SK-N-SH (cell line): ENCODE data around the gene NAA20. TPM values are rescaled to one million over a fixed set of nuclear protein-coding genes. Genes with fewer than 3 reads are reported as not detected.

Experiments
- CTCF ChIA-PET: fragments of 300-600, 350-600 bp; formaldehyde crosslinking; extraction: SDS; loops from one replicate; lab custom pipeline; 2021; lab: Yijun Ruan, JAX
- POLR2A ChIA-PET: fragments of 350-600 bp; sonication (Branson Sonifier 250); formaldehyde crosslinking; extraction: SDS; loops from one replicate; lab custom pipeline; 2020; ENCODE audit warnings: antibody characterized with exemption, inconsistent platforms; lab: Yijun Ruan, JAX
- DNase-seq: peaks from one replicate; pipeline ENCODE4 v3.0.0; 2012
- H2AFZ ChIP-seq: fragments of 200-600 bp; sonication (generic); 2 replicates; pipeline ENCODE4 v1.8.1; 2016; ENCODE audit warnings: antibody characterized with exemption, mild to moderate bottlenecking, low read depth
- H3F3A ChIP-seq: fragments of 200-600 bp; sonication (generic); replicated peaks from 2 replicates; pipeline ENCODE3; 2016; ENCODE audit warnings: antibody characterized with exemption, mild to moderate bottlenecking; ENCODE audit not compliant: insufficient read depth
- H3K27ac ChIP-seq, 2 experiments: fragments of 200-500 bp in 1 of 2; fragments of 200-600 bp in 1 of 2; sonication (Bioruptor generic) in 1 of 2; sonication (generic), shearing (Covaris generic) in 1 of 2; 2 replicates each; pipeline versions ENCODE4 v1.5.1 to v1.6.1; 2014 to 2016; ENCODE audit warnings: low read depth in 2 of 2, inconsistent platforms in 1 of 2, low read length in 1 of 2, mild to moderate bottlenecking in 1 of 2, mixed read lengths in 1 of 2
- H3K27me3 ChIP-seq: fragments of 200-600 bp; sonication (generic), shearing (Covaris generic); 2 replicates; pipeline ENCODE4 v1.6.1; 2016; ENCODE audit warnings: mixed run types; ENCODE audit not compliant: insufficient read depth
- H3K36me3 ChIP-seq, 2 experiments: fragments of 200-500 bp in 1 of 2; fragments of 200-600 bp in 1 of 2; sonication (Bioruptor generic) in 1 of 2; sonication (generic) in 1 of 2; replicated peaks in 1 of 2; 2 replicates each; pipeline versions ENCODE3 to v1.5.1; 2014 to 2016; ENCODE audit warnings: low read length in 1 of 2, mild to moderate bottlenecking in 1 of 2; ENCODE audit not compliant: insufficient read depth in 2 of 2, control insufficient read depth in 1 of 2
- H3K4me1 ChIP-seq, 2 experiments: fragments of 200-500 bp in 1 of 2; fragments of 200-600 bp in 1 of 2; sonication (Bioruptor generic) in 1 of 2; sonication (generic), shearing (Covaris generic) in 1 of 2; 2 replicates each; pipeline versions ENCODE4 v1.5.1 to v1.6.1; 2014 to 2016; ENCODE audit warnings: low read depth in 1 of 2, low read length in 1 of 2, mixed run types in 1 of 2; ENCODE audit not compliant: insufficient read depth in 2 of 2, control insufficient read depth in 1 of 2
- H3K4me2 ChIP-seq: fragments of 200-600 bp; sonication (generic), shearing (Covaris generic); 2 replicates; pipeline ENCODE4 v1.6.1; 2017; ENCODE audit warnings: mixed run types
- H3K4me3 ChIP-seq, 2 experiments: fragments of 200-500 bp in 1 of 2; fragments of 200-600 bp in 1 of 2; sonication (Bioruptor generic) in 1 of 2; sonication (generic), shearing (Covaris generic) in 1 of 2; 2 replicates each; pipeline versions ENCODE4 v1.5.1 to v1.8.1; 2014 to 2016; ENCODE audit warnings: low read depth in 2 of 2, inconsistent platforms in 1 of 2, low read length in 1 of 2, mild to moderate bottlenecking in 1 of 2, mixed read lengths in 1 of 2, moderate library complexity in 1 of 2
- H3K79me2 ChIP-seq: fragments of 200-600 bp; sonication (generic); 2 replicates; pipeline ENCODE4 v1.8.1; 2017; ENCODE audit warnings: mild to moderate bottlenecking; ENCODE audit not compliant: insufficient read depth
- H3K9ac ChIP-seq: fragments of 200-600 bp; sonication (generic); 2 replicates; pipeline ENCODE4 v1.6.1; 2017; ENCODE audit warnings: mixed run types
- H3K9me2 ChIP-seq: fragments of 200-600 bp; sonication (generic); 2 replicates; pipeline ENCODE4 v1.6.1; 2017; ENCODE audit warnings: mixed run types
- H3K9me3 ChIP-seq: fragments of 200-600 bp; sonication (generic); 2 replicates; pipeline ENCODE4 v1.6.1; 2017; ENCODE audit warnings: mixed run types, mild to moderate bottlenecking, moderate library complexity
- H4K20me1 ChIP-seq: fragments of 200-600 bp; sonication (generic); 2 replicates; pipeline ENCODE4 v1.6.1; 2017; ENCODE audit warnings: mild to moderate bottlenecking, mixed run types; ENCODE audit not compliant: insufficient read depth
- EZH2phosphoT487 ChIP-seq: fragments of 200-600 bp; sonication (generic); IDR thresholded peaks from 2 replicates; pipeline ENCODE4 v1.6.1; 2017; ENCODE audit warnings: low read depth, mixed run types, mild to moderate bottlenecking, antibody characterized with exemption, moderate library complexity, borderline replicate concordance
- FOXJ3 ChIP-seq: sonication (generic); formaldehyde crosslinking; IDR thresholded peaks from 2 replicates; pipeline ENCODE4 v1.5.1; 2020; ENCODE audit warnings: mild to moderate bottlenecking, missing genetic modification reagents
- GABPA ChIP-seq: IDR thresholded peaks from 2 replicates; pipeline ENCODE4 v1.4.0; 2012; ENCODE audit warnings: low read depth, mild to moderate bottlenecking
- GATA2 ChIP-seq: sonication (generic); formaldehyde crosslinking; IDR thresholded peaks from 2 replicates; pipeline ENCODE4 v1.5.0; 2020; ENCODE audit warnings: mild to moderate bottlenecking, missing genetic modification reagents
- MEF2A ChIP-seq: IDR thresholded peaks from 2 replicates; pipeline ENCODE4 v1.4.0; 2012; ENCODE audit warnings: low read depth, borderline replicate concordance
- NFIC ChIP-seq: IDR thresholded peaks from 2 replicates; pipeline ENCODE4 v1.4.0; 2012; ENCODE audit warnings: borderline replicate concordance
- RAD21 ChIP-seq: IDR thresholded peaks from 2 replicates; pipeline ENCODE4 v1.6.1; 2012; ENCODE audit warnings: mild to moderate bottlenecking, low read length
- TAF1 ChIP-seq: IDR thresholded peaks from 2 replicates; pipeline ENCODE4 v1.6.1; 2012; ENCODE audit warnings: low read depth, mild to moderate bottlenecking, low read length, moderate library complexity, borderline replicate concordance
- TCF12 ChIP-seq: IDR thresholded peaks from 2 replicates; pipeline ENCODE4 v1.4.0; 2012
- YY1 ChIP-seq: IDR thresholded peaks from 2 replicates; pipeline ENCODE4 v1.4.0; 2012; ENCODE audit warnings: low read depth, mild to moderate bottlenecking
- WGBS: methylation state at CpG from one replicate; pipeline ENCODE4 v1.1.6; 2017; ENCODE audit warnings: low lambda C conversion rate; 5-methylcytosine and 5-hydroxymethylcytosine counted together
- polyA plus RNA-seq, 3 experiments: library from polyadenylated mRNA; depleted of rRNA; stranded (reverse); fragments of >200 nt; gene quantifications; 2 replicates each; pipeline ENCODE4 v1.2.3, GENCODE V29; 2012
- TF ChIP-seq, protein P1 (sequence below): IDR thresholded peaks from 2 replicates; pipeline ENCODE4 v1.4.0; 2012; ENCODE audit warnings: low read depth, borderline replicate concordance
- TF ChIP-seq, protein P2 (sequence below): IDR thresholded peaks from 2 replicates; pipeline ENCODE4 v1.6.1; 2012; ENCODE audit warnings: mild to moderate bottlenecking, low read depth, low read length, moderate library complexity
- TF ChIP-seq, protein P3 (sequence below): fragments of 150-350 bp; IDR thresholded peaks from 2 replicates; pipeline ENCODE4 v1.6.1; 2017; ENCODE audit warnings: antibody characterized with exemption, low read length, low read depth, borderline replicate concordance

NAA20 gene
- polyA plus RNA-seq, 1 of the 3 experiments (the other 2 are of a cell fraction): 85.0 TPM

DNA sequence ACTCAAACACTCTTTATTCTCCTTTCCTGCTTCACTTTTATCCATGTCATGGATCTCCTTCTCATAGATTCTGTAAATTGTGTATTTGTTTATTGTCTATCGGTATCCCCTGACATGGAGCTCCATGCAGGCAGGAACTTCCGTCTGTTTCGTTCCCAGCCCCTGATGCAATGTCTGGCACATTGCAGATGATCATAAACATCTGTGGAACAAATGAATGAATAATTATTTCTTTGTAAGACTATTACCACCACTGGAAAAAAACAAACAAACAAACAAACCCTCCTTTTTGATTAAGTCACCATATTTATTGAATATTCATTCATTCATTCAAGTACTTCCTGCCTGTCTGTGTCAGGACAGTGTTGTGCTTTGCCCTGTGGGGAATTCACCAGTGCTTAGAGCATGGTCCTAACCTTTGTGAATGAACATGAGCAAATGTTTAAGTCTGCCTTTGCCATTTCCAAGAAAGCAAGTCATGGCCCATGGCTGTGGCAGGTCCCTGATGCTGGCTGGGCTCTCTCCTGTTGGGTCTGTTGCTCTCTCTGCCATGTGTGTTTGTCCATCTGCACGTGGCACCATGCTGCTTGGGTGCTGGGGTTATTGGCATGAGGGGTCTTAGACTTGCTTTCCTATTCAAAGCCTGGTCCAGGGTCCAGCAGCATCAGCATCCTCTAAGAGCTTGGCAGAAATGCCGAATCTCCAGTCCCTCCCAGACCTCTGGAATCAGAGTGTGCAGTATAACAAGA lies 47.5 kb upstream of the NAA20 start:
- peaks cover 7 to 18% of the 10 kb centered on the region in 2 experiments; a peak in 2 of 4 replicates for H3K4me1 ChIP-seq
- WGBS: 94% methylated on average over 5 of the region's 5 CpGs
- H3K27me3 ChIP-seq: no peaks in the 10 kb centered on the region
- H3K36me3 ChIP-seq: peaks cover 0 to 3% of the 10 kb centered on the region in 2 experiments
- no peak overlapping the region for H3K4me2 ChIP-seq
- POLR2A ChIA-PET: no interaction called here
- TF ChIP-seq TCF12 (no peak), GABPA (no peak), NFIC (no peak), GATA2 (CRISPR knock-in tag) (no peak), EZH2phosphoT487 (no peak), YY1 (no peak)
- TF ChIP-seq, protein P1, sequence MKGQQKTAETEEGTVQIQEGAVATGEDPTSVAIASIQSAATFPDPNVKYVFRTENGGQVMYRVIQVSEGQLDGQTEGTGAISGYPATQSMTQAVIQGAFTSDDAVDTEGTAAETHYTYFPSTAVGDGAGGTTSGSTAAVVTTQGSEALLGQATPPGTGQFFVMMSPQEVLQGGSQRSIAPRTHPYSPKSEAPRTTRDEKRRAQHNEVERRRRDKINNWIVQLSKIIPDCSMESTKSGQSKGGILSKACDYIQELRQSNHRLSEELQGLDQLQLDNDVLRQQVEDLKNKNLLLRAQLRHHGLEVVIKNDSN: no peak
- TF ChIP-seq, protein P2, sequence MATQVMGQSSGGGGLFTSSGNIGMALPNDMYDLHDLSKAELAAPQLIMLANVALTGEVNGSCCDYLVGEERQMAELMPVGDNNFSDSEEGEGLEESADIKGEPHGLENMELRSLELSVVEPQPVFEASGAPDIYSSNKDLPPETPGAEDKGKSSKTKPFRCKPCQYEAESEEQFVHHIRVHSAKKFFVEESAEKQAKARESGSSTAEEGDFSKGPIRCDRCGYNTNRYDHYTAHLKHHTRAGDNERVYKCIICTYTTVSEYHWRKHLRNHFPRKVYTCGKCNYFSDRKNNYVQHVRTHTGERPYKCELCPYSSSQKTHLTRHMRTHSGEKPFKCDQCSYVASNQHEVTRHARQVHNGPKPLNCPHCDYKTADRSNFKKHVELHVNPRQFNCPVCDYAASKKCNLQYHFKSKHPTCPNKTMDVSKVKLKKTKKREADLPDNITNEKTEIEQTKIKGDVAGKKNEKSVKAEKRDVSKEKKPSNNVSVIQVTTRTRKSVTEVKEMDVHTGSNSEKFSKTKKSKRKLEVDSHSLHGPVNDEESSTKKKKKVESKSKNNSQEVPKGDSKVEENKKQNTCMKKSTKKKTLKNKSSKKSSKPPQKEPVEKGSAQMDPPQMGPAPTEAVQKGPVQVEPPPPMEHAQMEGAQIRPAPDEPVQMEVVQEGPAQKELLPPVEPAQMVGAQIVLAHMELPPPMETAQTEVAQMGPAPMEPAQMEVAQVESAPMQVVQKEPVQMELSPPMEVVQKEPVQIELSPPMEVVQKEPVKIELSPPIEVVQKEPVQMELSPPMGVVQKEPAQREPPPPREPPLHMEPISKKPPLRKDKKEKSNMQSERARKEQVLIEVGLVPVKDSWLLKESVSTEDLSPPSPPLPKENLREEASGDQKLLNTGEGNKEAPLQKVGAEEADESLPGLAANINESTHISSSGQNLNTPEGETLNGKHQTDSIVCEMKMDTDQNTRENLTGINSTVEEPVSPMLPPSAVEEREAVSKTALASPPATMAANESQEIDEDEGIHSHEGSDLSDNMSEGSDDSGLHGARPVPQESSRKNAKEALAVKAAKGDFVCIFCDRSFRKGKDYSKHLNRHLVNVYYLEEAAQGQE: no peak
- no peak for DNase-seq
- no peak overlapping the region for H3K9ac ChIP-seq
- no peaks in the 10 kb centered on the region for H3K9me3 ChIP-seq
- peaks cover 6% of the 10 kb centered on the region for H3F3A ChIP-seq
- H4K20me1 ChIP-seq: no peaks in the 10 kb centered on the region
- H3K79me2 ChIP-seq: no peaks in the 10 kb centered on the region
- CTCF ChIA-PET: interaction anchor here (0.8 to 2.0 kb wide), 3 partner anchors 23 to 184 kb away, joined by 3 to 5 read pairs (median 4); no protein-coding TSS in a partner anchor
- H2AFZ ChIP-seq: no peak overlapping the region
- H3K9me2 ChIP-seq: no peaks in the 10 kb centered on the region
- no peak overlapping the region for H3K27ac ChIP-seq
- no peak overlapping the region for H3K4me3 ChIP-seq

DNA sequence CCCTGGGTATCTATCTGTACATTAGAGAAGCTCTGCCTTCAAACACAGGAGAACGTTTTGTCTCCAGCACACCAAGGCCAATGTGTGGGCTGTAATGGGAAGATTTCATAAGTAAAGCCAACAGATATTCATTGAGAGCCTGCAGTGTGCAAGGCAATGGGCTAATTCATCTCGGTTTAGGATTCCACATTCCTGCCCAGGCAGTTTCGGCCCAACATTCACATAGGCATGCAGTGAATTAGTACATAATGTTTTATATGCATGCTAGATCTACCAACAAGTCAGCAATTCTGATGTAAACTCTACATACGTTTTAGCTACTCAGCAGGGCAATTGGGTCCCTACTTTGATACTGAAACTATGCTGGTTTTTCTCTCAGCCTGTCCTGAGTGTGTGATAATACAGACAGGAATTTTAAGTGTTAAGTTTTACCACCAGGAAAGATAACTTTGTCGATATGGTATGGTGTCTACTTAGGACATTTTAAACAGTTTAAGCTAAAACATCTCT lies 46.9 kb upstream of the NAA20 start:
- Histone ChIP-seq H3K27me3 (no peaks in the 10 kb centered on the region), H3K4me3 (no peak overlapping the region), H3K27ac (no peak overlapping the region), H3K36me3 (peaks cover 0 to 3% of the 10 kb centered on the region in 2 experiments), H3K9me3 (no peaks in the 10 kb centered on the region), H3F3A (peaks cover 11% of the 10 kb centered on the region), H3K4me1 (peaks cover 12 to 24% of the 10 kb centered on the region in 2 experiments; a peak in 3 of 4 replicates), H3K9ac (no peak overlapping the region), H3K4me2 (no peak overlapping the region), H3K9me2 (no peaks in the 10 kb centered on the region), H3K79me2 (no peaks in the 10 kb centered on the region), H2AFZ (no peak overlapping the region), H4K20me1 (no peaks in the 10 kb centered on the region)
- 89% methylated on average over 5 of the region's 5 CpGs for WGBS
- POLR2A ChIA-PET: no interaction called here
- DNase-seq: no peak
- CTCF ChIA-PET: interaction anchor here (0.8 to 1.3 kb wide), 2 partner anchors 24 to 185 kb away, joined by 3 read pairs; no protein-coding TSS in a partner anchor
- TF ChIP-seq RAD21 (no peak), MEF2A (no peak), EZH2phosphoT487 (no peak), TAF1 (no peak), GABPA (no peak), TCF12 (no peak), FOXJ3 (CRISPR knock-in tag) (no peak)
- TF ChIP-seq, protein P3, sequence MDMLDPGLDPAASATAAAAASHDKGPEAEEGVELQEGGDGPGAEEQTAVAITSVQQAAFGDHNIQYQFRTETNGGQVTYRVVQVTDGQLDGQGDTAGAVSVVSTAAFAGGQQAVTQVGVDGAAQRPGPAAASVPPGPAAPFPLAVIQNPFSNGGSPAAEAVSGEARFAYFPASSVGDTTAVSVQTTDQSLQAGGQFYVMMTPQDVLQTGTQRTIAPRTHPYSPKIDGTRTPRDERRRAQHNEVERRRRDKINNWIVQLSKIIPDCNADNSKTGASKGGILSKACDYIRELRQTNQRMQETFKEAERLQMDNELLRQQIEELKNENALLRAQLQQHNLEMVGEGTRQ: no peak
- TF ChIP-seq, protein P2: no peak
- TF ChIP-seq, protein P1: no peak
